Activated T-helper 2 cell treated with anti-CD3 and anti-CD28 coated beads, Interferon-gamma antibody, Interleukin-2, Interleukin-4, amounts not matched to agents 10 μg/mL and 5 μg/mL and 100 μg/mL, durations not matched to agents 14 hours and 24 hours and 36 hours (primary cell): ENCODE data around the gene GALNTL6. TPM values are rescaled to one million over a fixed set of nuclear protein-coding genes. Genes with fewer than 3 reads are reported as not detected.

Experiments
- DNase-seq: peaks from one replicate; pipeline ENCODE4 v3.0.0; 2021; ENCODE audit warnings: low spot score
- H3K27ac Mint-ChIP-seq: one replicate; pipeline ENCODE4 v1.8.0; 2021; ENCODE audit warnings: mixed read lengths
- H3K27me3 Mint-ChIP-seq: one replicate; pipeline ENCODE4 v1.8.0; 2021; ENCODE audit warnings: low read depth, mixed read lengths
- H3K36me3 Mint-ChIP-seq: one replicate; pipeline ENCODE4 v1.8.0; 2021; ENCODE audit warnings: low read depth, mixed read lengths
- H3K4me1 Mint-ChIP-seq: one replicate; pipeline ENCODE4 v1.8.0; 2021; ENCODE audit warnings: low read depth, mixed read lengths
- H3K4me3 Mint-ChIP-seq: one replicate; pipeline ENCODE4 v1.8.0; 2021; ENCODE audit warnings: low read depth, mild to moderate bottlenecking, moderate library complexity, mixed read lengths
- H3K9me3 Mint-ChIP-seq: one replicate; pipeline ENCODE4 v1.8.0; 2021; ENCODE audit warnings: mixed read lengths
- intact Hi-C: fragments of 100-400 bp; cut with micrococcal nuclease; formaldehyde crosslinking; loops from one replicate; pipeline ENCODE4 v1.15.1; 2023
- total RNA-seq: library from RNA; stranded (reverse); gene quantifications from 2 replicates; pipeline ENCODE4 v1.2.3, GENCODE V29; 2022

The GALNTL6 gene
- total RNA-seq, 1 donor from 2014 or later, result not detected

DNA sequence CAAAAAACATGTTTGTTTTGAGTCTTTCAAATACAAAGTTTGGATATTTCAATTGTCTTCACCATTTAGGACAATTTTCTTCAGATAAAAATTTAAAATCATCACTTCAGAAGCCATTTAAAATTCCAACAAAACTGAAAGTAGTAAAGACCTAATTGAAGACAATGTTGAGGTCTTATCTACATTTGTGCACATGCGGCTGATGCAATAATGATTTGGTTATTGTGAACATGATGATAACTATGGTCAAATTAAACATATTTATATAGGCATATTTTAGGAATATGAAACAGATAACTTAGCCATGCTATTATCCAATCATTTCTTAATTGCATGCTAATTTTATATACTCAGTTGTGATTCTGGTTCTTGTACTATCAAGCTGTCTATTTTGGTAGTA, 407.5 kb downstream of the GALNTL6 start:
- Mint-ChIP-seq H3K4me3 (no peak overlapping the region), H3K36me3 (no peaks in the 10 kb centered on the region), H3K4me1 (no peaks in the 10 kb centered on the region)

DNA sequence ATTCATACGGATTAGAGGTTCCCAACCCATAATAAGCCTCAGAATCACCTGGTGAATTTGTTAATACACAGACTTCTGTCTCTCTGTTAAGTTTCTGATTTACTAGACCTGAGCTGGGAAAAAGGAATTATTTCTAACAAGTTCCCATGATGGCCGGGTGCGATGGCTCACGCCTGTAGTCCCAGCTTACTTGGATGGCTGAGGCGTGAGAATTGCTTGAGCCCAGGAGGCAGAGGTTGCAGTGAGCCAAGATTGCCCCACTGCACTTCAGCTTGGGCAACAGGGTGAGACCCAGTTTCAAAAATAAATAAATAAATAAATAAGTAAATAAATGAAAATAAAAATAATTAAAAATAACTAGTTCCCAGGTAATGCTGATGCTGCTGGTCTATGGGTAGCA, 412.3 kb downstream of the GALNTL6 start:
- intact Hi-C loops, result no loop called here
- Mint-ChIP-seq H3K9me3 (no peaks in the 10 kb centered on the region), H3K36me3 (no peaks in the 10 kb centered on the region), H3K27ac (no peak overlapping the region), H3K4me3 (no peak overlapping the region), H3K4me1 (no peaks in the 10 kb centered on the region), H3K27me3 (no peaks in the 10 kb centered on the region)
- no peak for DNase-seq

More for the DNA sequence above, 407.5 kb downstream of the GALNTL6 start:
- Mint-ChIP-seq H3K27ac (no peak overlapping the region), H3K27me3 (no peaks in the 10 kb centered on the region), H3K9me3 (no peaks in the 10 kb centered on the region)
- DNase-seq, result no peak
- intact Hi-C loops, result no loop called here

- H3K9me3 Mint-ChIP-seq, result no peaks in the 10 kb centered on the region
- no peak for DNase-seq
- no peak overlapping the region for H3K27ac Mint-ChIP-seq
- no peaks in the 10 kb centered on the region for H3K27me3 Mint-ChIP-seq
- H3K4me1 Mint-ChIP-seq, result no peaks in the 10 kb centered on the region
- intact Hi-C loops, result no loop called here
- no peak overlapping the region for H3K4me3 Mint-ChIP-seq
- H3K36me3 Mint-ChIP-seq, result no peaks in the 10 kb centered on the region
These were observed 419.8 kb downstream of the GALNTL6 start for GRCh38 chr4:172232966-172233365.

GRCh38 chr4:172243551-172243950, 430.3 kb downstream of the GALNTL6 start:
- H3K4me1 Mint-ChIP-seq, result no peaks in the 10 kb centered on the region
- H3K27me3 Mint-ChIP-seq, result no peaks in the 10 kb centered on the region
- intact Hi-C loops, result no loop called here

DNA sequence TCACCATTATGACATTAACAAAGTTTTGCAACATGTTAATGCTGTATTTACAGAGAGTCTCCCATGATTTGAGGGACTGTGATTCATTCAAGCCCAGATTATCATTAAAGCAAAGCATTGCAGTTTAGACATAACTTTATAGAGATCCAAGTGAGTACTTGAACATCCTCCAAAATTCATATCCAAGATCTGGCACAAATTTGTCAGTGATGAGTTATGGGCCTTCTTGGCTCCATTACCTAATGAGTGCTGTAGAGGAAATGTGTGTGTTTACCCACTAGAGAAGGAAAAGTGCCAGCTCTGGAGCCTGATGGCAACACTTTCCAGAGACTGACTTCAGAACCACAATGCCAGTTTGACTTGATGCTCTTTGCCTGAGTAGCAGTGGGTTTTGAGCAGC, 432.3 kb downstream of the GALNTL6 start:
- H3K4me1 Mint-ChIP-seq, result no peaks in the 10 kb centered on the region
- no peak overlapping the region for H3K27ac Mint-ChIP-seq
- DNase-seq, result no peak
- peaks cover 10% of the 10 kb centered on the region for H3K9me3 Mint-ChIP-seq
- no peak overlapping the region for H3K4me3 Mint-ChIP-seq
- H3K27me3 Mint-ChIP-seq, result no peaks in the 10 kb centered on the region
- intact Hi-C loops, result no loop called here
- H3K36me3 Mint-ChIP-seq, result no peaks in the 10 kb centered on the region

More at GRCh38 chr4:172243551-172243950, 430.3 kb downstream of the GALNTL6 start:
- H3K27ac Mint-ChIP-seq, result no peak overlapping the region
- no peaks in the 10 kb centered on the region for H3K36me3 Mint-ChIP-seq
- DNase-seq, result no peak
- no peak overlapping the region for H3K4me3 Mint-ChIP-seq
- no peaks in the 10 kb centered on the region for H3K9me3 Mint-ChIP-seq

DNA sequence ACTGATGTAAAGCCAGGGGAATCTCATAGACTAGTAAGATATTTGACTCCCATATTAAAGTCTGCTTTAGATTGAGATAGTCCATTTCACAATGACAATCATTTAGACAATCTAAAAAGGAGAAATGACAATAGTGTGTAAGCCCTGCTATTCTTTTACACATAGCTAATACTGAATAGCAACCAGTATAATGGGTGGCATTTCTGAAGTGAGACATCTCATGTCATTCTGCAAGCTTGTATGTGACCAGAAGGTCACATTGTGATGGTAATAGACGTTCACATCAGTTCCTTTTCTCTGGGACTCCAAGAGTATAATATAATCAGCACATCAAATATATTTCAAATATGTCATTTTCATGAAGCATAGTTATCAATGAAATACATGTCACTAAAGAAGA, 440.2 kb downstream of the GALNTL6 start:
- no peaks in the 10 kb centered on the region for H3K27me3 Mint-ChIP-seq
- H3K27ac Mint-ChIP-seq, result no peak overlapping the region
- intact Hi-C loops, result no loop called here
- peaks cover 19% of the 10 kb centered on the region for H3K9me3 Mint-ChIP-seq
- no peaks in the 10 kb centered on the region for H3K36me3 Mint-ChIP-seq
- H3K4me3 Mint-ChIP-seq, result no peak overlapping the region
- H3K4me1 Mint-ChIP-seq, result no peaks in the 10 kb centered on the region
- DNase-seq, result no peak

DNA sequence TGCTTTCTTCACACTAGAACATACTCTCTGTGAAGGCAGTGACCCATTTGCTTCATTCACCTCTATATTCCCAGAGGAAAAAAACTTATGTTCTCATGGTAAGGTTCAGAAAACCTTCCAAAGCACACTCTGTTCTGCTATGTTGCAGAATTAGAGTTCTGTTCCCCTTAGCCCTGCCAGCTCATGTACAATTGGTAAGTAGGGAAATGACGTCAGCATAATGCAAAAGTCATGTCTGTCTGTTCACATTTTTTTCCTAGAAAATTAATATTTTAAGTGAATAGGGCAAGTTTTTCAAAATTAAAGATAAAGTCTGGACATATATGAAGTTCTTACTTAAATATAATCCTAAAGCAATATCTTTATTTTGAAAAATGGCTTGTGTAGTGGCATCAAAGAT, 443.6 kb downstream of the GALNTL6 start:
- Mint-ChIP-seq H3K27me3 (no peaks in the 10 kb centered on the region), H3K4me1 (no peaks in the 10 kb centered on the region), H3K27ac (no peak overlapping the region), H3K4me3 (no peak overlapping the region), H3K36me3 (no peaks in the 10 kb centered on the region), H3K9me3 (peaks cover 6% of the 10 kb centered on the region)
- intact Hi-C loops, result no loop called here
- DNase-seq, result no peak

DNA sequence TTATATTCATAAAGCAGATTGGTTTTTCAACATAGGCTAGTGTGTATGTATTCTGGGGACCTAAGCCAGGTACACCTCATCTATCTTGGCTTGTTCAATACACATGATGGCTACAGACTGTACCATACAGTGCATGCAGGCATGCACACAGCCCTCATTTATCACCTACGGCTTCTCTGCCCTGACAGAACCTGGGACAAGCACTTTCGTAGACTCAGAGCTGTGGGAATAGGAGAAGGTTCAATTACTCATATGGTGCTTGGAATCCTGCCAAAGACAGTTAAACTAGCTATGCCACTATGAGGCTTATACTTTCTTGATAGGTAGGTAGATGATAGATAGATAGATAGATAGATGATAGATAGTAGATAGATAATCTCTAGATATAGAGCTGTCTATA, 457.2 kb downstream of the GALNTL6 start:
- H3K27ac Mint-ChIP-seq, result no peak overlapping the region
- intact Hi-C loops, result no loop called here
- no peaks in the 10 kb centered on the region for H3K27me3 Mint-ChIP-seq
- H3K36me3 Mint-ChIP-seq, result no peaks in the 10 kb centered on the region
- no peak for DNase-seq
- no peaks in the 10 kb centered on the region for H3K9me3 Mint-ChIP-seq
- H3K4me3 Mint-ChIP-seq, result no peak overlapping the region
- H3K4me1 Mint-ChIP-seq, result no peaks in the 10 kb centered on the region

- H3K27me3 Mint-ChIP-seq, result no peaks in the 10 kb centered on the region
- H3K27ac Mint-ChIP-seq, result no peak overlapping the region
- no peaks in the 10 kb centered on the region for H3K9me3 Mint-ChIP-seq
- H3K36me3 Mint-ChIP-seq, result no peaks in the 10 kb centered on the region
- no peaks in the 10 kb centered on the region for H3K4me1 Mint-ChIP-seq
- no peak for DNase-seq
- H3K4me3 Mint-ChIP-seq, result no peak overlapping the region
- intact Hi-C loops, result no loop called here
These were observed 473.9 kb downstream of the GALNTL6 start for GRCh38 chr4:172287117-172287516.

- no peaks in the 10 kb centered on the region for H3K36me3 Mint-ChIP-seq
These were observed 492.5 kb downstream of the GALNTL6 start for GRCh38 chr4:172305698-172306097.

GRCh38 chr4:172308078-172308477, 494.9 kb downstream of the GALNTL6 start:
- no peaks in the 10 kb centered on the region for H3K4me1 Mint-ChIP-seq
- no peaks in the 10 kb centered on the region for H3K27me3 Mint-ChIP-seq
- no peak overlapping the region for H3K27ac Mint-ChIP-seq
- intact Hi-C loops, result no loop called here
- peaks cover 8% of the 10 kb centered on the region for H3K9me3 Mint-ChIP-seq
- no peaks in the 10 kb centered on the region for H3K36me3 Mint-ChIP-seq
- no peak overlapping the region for H3K4me3 Mint-ChIP-seq
- no peak for DNase-seq

More at GRCh38 chr4:172305698-172306097, 492.5 kb downstream of the GALNTL6 start:
- DNase-seq, result no peak
- Mint-ChIP-seq H3K27ac (no peak overlapping the region), H3K4me3 (no peak overlapping the region), H3K9me3 (peaks cover 8% of the 10 kb centered on the region), H3K27me3 (no peaks in the 10 kb centered on the region), H3K4me1 (no peaks in the 10 kb centered on the region)
- intact Hi-C loops, result no loop called here

DNA sequence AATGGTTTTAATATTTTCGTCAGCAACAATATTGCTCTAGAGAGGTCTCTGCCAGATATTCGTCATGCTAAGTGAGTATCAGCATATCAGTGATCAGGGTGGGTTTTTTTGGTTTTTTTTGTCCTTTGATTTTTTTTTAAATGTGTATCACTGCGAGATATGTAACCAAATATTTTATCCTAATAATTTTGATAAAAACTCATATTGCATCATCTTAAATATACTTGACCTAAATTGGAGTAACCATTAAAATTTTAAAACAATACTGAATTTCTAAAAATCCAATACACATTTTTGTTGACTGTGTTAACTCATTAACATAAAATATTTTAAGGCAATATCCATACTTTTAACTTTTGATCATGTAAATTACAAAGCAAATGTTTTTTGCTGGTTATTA, 498.5 kb downstream of the GALNTL6 start:
- H3K27ac Mint-ChIP-seq, result no peak overlapping the region
- no peak overlapping the region for H3K4me3 Mint-ChIP-seq
- intact Hi-C loops, result no loop called here
- DNase-seq, result no peak
- no peaks in the 10 kb centered on the region for H3K27me3 Mint-ChIP-seq
- H3K9me3 Mint-ChIP-seq, result no peaks in the 10 kb centered on the region
- no peaks in the 10 kb centered on the region for H3K36me3 Mint-ChIP-seq
- H3K4me1 Mint-ChIP-seq, result no peaks in the 10 kb centered on the region

- Mint-ChIP-seq H3K4me3 (no peak overlapping the region), H3K36me3 (no peaks in the 10 kb centered on the region), H3K27ac (no peak overlapping the region), H3K27me3 (no peaks in the 10 kb centered on the region), H3K4me1 (no peaks in the 10 kb centered on the region), H3K9me3 (peaks cover 9% of the 10 kb centered on the region)
- intact Hi-C loops, result no loop called here
- DNase-seq, result no peak
These were observed 510.1 kb downstream of the GALNTL6 start for GRCh38 chr4:172323288-172323687.

- Mint-ChIP-seq H3K4me3 (no peak overlapping the region), H3K27me3 (no peaks in the 10 kb centered on the region), H3K9me3 (peaks cover 16% of the 10 kb centered on the region), H3K36me3 (no peaks in the 10 kb centered on the region), H3K4me1 (no peaks in the 10 kb centered on the region), H3K27ac (no peak overlapping the region)
- DNase-seq, result no peak
- intact Hi-C loops, result no loop called here
These were observed 531.2 kb downstream of the GALNTL6 start for GRCh38 chr4:172344308-172344938.
